Chondrocyte (in vitro differentiated cells): ENCODE measurements around the gene HOXB5. TPM values are rescaled to one million over a fixed set of nuclear protein-coding genes. Genes with fewer than 3 reads are reported as not detected.

Experiments used
- DNase-seq: peaks from one replicate; pipeline ENCODE4 v3.0.0; 2021; ENCODE audit warnings: mixed read lengths, low spot score
- H3K27ac Mint-ChIP-seq: one replicate; pipeline ENCODE4 v1.8.0; 2021; ENCODE audit warnings: mild to moderate bottlenecking, moderate library complexity, mixed read lengths; ENCODE audit not compliant: unreplicated experiment
- H3K27me3 Mint-ChIP-seq: 2 replicates; pipeline ENCODE4 v1.8.0; 2021; ENCODE audit warnings: low read depth, mixed read lengths
- H3K36me3 Mint-ChIP-seq: 2 replicates; pipeline ENCODE4 v1.8.0; 2021; ENCODE audit warnings: low read depth, mixed read lengths
- H3K4me1 Mint-ChIP-seq: 2 replicates; pipeline ENCODE4 v1.8.0; 2021; ENCODE audit warnings: low read depth, mild to moderate bottlenecking, mixed read lengths
- H3K4me3 Mint-ChIP-seq: one replicate; pipeline ENCODE4 v1.8.0; 2021; ENCODE audit warnings: mild to moderate bottlenecking, moderate library complexity, mixed read lengths; ENCODE audit not compliant: unreplicated experiment
- H3K9me3 Mint-ChIP-seq: 2 replicates; pipeline ENCODE4 v1.8.0; 2021; ENCODE audit warnings: low read depth, mixed read lengths
- CTCF ChIP-seq: fragments of 200-600 bp; sonication (generic); IDR thresholded peaks from 2 replicates; pipeline ENCODE4 v1.5.0; 2021; ENCODE audit warnings: antibody characterized with exemption, mild to moderate bottlenecking, moderate library complexity
- long read RNA-seq: library from polyadenylated mRNA; stranded (forward); transcript quantifications from one replicate; pipeline ENCODE4 v2.0.0, GENCODE V29; 2021
- total RNA-seq: library from RNA; stranded (reverse); gene quantifications from 3 replicates; pipeline ENCODE4 v1.2.1, GENCODE V29; 2021

The HOXB5 gene
- total RNA-seq = not detected in 3 replicates
- long read RNA-seq = 0 reads

DNA sequence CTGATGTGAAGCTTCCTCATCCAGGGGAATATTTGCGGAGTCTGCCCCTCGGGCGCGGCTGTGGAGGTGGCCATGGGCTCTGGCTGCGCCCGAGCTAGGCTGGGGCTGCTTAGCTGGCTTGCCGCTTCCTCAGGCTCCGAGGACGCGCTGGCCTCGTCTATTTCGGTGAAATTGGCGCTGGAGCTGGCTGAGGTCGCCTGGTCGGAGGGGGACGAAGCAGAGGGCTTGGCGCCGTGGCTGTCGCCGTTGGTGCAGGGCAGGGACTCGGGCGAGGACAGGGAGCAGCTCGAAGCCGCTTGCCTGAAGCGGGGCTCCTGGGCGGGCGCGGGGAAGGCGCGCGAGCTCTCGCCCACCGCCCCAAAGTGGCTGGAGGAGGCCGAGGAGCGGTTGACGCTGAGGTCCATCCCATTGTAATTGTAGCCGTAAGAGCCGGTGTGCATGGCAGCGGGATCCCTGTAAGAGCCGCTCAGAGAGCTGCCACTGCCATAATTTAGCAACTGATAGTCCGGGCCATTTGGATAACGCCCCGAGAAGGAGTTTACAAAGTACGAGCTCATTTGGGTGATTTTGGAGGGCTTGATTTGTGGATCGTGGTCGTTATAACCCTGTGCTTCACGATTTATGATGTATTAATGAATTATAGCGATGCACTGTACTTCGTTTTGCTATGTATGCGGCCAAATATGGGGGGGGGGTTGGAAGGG, at the start of gene HOXB5:
Gene HOXB5, minus strand, starts transcription at position 654 of the 704 bp plus-strand sequence. Its CDS starts 97 bp downstream, at position 557.
- DNase-seq = no peak
- Mint-ChIP-seq H3K36me3 (peaks cover 2% of the 10 kb centered on the region), H3K27me3 (peaks cover 94% of the 10 kb centered on the region), H3K4me3 (no peak within 1 kb of the TSS), H3K27ac (no peak within 1 kb of the TSS), H3K9me3 (no peaks in the 10 kb centered on the region), H3K4me1 (peaks cover 15% of the 10 kb centered on the region)
- no peak for TF ChIP-seq CTCF

- H3K9me3 Mint-ChIP-seq = no peaks in the 10 kb centered on the region
- H3K36me3 Mint-ChIP-seq = no peaks in the 10 kb centered on the region
- H3K27me3 Mint-ChIP-seq = peaks cover 86% of the 10 kb centered on the region
- H3K27ac Mint-ChIP-seq = no peak overlapping the region
- no peak for DNase-seq
- no peak for TF ChIP-seq CTCF
- peaks cover 3% of the 10 kb centered on the region for H3K4me1 Mint-ChIP-seq
- no peak overlapping the region for H3K4me3 Mint-ChIP-seq
Measured at GRCh38 chr17:48642843-48643696, 49.5 kb upstream of the HOXB5 start.

DNA sequence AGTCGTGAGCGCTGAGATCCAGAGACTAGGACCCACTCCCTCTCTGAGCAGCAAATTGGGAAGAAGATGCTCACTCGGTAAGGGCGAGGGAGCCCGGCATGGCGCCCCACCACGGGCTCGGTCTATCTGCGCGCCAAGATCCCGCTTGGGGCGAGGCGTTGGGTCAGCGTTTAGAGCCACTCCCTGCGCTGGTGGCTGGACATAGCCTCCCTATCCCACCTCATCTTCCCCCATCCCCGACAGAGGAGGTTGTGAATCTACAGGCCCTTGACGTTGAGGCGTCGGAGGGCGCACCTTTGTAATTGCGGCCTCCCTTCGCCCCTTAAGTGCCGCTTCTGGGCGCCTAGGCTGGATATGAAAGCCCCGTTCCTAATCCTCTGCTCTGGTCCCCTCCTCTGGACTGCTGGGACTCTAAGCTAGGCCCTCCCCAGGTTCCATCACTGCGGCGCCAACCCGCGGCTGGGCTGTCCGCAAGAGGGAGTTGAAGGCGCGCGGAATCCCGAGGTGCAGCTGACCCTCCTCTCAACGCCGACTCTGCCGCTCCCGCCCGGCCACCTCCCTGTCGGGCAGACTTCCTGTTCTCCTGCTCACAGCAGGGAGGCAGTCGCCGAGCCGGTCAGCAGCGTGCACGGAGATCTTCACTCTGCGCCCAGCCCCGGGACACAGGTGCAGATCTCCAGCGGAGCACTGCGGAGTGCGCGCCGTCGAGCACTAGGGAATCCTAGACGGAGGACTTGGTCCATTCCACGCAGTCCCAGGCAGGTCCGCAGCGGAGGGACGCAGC, 48.7 kb upstream of the HOXB5 start:
- Mint-ChIP-seq H3K27me3 (peaks cover 88% of the 10 kb centered on the region), H3K36me3 (no peaks in the 10 kb centered on the region), H3K4me1 (peaks cover 3% of the 10 kb centered on the region), H3K27ac (no peak overlapping the region), H3K9me3 (no peaks in the 10 kb centered on the region), H3K4me3 (no peak overlapping the region)
- no peak for DNase-seq
- no peak for TF ChIP-seq CTCF

GRCh38 chr17:48641541-48642058, 48.0 kb upstream of the HOXB5 start:
- DNase-seq = no peak
- Mint-ChIP-seq H3K4me1 (peaks cover 3% of the 10 kb centered on the region), H3K27ac (no peak overlapping the region), H3K9me3 (no peaks in the 10 kb centered on the region), H3K36me3 (no peaks in the 10 kb centered on the region), H3K27me3 (peaks cover 90% of the 10 kb centered on the region), H3K4me3 (no peak overlapping the region)
- TF ChIP-seq CTCF = no peak

DNA sequence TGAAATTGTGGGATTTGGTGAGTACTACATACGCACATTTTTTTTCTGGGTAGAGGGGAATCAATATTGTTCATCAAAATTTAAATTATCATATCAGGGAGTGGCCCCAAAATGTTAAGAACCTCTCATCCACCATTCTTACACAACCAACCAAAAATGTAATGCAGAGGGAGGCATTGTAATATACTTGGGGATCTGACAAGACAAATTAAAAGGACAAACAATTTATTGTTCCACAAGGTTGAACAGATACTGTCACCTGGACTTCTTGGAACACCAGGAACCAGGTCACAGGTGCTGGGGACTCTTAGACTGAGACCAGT, 47.2 kb upstream of the HOXB5 start:
- no peaks in the 10 kb centered on the region for H3K9me3 Mint-ChIP-seq
- no peaks in the 10 kb centered on the region for H3K36me3 Mint-ChIP-seq
- no peak overlapping the region for H3K4me3 Mint-ChIP-seq
- H3K27ac Mint-ChIP-seq = no peak overlapping the region
- peaks cover 4% of the 10 kb centered on the region for H3K4me1 Mint-ChIP-seq
- peaks cover 94% of the 10 kb centered on the region for H3K27me3 Mint-ChIP-seq
- no peak for DNase-seq
- TF ChIP-seq CTCF = no peak
